GM12865 (cell line): ENCODE data around the gene CRACR2B.

Source experiments
- DNase-seq: peaks from one replicate; pipeline ENCODE4 v3.0.0; 2010; ENCODE audit warnings: low read depth
- H3K4me3 ChIP-seq: 2 replicates; pipeline ENCODE4 v1.5.1; 2011; ENCODE audit warnings: mild to moderate bottlenecking, low read depth, low read length, control low read depth
- TF ChIP-seq, protein P1 (sequence below): IDR thresholded peaks from 2 replicates; pipeline ENCODE4 v1.5.1; 2011; ENCODE audit warnings: low read length, control low read depth, low read depth, inconsistent platforms; ENCODE audit not compliant: insufficient read depth; ENCODE audit errors: missing control alignments

CRACR2B gene

DNA sequence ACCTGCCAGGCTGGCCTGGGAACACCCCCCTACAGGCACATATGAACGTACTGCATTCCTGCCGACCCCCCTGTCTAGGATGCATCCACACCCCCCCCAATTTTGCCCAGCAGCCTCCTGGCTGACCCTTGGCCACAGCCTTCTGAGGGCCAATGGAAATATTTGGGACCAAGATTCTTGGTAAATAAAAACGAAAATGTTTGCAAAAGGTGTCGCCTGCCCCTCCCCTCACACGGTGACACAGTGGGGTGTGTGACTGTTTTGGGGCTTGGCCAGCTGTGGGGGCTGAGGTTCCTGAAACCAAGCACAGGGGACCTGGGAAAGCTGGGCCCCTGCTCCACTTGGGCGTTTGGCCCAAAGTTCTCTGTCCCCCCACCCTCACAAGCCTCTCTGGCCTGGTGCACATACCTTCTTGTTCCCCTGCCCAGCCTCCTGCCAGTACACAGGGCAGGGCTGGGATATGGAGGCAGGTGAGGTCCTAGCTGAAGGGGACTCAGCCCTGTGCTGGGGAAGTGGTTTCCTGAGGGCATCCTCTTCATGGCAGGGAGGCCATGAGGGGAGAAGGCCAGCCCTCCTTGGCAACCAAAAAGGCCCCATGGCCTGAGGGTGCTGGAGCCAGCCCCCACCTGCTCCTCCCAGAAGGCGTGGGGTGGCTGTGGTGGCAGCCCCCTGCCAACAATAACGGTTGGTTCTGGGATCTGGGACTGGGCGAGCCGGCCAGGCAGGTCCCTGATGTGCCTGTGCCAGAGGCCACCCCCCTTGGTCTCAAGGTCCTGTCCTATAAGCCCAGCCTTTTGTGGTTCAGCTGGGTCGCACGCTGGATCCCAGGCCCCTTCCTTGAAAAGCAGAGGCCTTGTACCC lies 2.1 kb upstream of the CRACR2B start:
- TF ChIP-seq, protein P1, sequence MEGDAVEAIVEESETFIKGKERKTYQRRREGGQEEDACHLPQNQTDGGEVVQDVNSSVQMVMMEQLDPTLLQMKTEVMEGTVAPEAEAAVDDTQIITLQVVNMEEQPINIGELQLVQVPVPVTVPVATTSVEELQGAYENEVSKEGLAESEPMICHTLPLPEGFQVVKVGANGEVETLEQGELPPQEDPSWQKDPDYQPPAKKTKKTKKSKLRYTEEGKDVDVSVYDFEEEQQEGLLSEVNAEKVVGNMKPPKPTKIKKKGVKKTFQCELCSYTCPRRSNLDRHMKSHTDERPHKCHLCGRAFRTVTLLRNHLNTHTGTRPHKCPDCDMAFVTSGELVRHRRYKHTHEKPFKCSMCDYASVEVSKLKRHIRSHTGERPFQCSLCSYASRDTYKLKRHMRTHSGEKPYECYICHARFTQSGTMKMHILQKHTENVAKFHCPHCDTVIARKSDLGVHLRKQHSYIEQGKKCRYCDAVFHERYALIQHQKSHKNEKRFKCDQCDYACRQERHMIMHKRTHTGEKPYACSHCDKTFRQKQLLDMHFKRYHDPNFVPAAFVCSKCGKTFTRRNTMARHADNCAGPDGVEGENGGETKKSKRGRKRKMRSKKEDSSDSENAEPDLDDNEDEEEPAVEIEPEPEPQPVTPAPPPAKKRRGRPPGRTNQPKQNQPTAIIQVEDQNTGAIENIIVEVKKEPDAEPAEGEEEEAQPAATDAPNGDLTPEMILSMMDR: no peak
- no peak for DNase-seq
- H3K4me3 ChIP-seq: no peak overlapping the region

DNA sequence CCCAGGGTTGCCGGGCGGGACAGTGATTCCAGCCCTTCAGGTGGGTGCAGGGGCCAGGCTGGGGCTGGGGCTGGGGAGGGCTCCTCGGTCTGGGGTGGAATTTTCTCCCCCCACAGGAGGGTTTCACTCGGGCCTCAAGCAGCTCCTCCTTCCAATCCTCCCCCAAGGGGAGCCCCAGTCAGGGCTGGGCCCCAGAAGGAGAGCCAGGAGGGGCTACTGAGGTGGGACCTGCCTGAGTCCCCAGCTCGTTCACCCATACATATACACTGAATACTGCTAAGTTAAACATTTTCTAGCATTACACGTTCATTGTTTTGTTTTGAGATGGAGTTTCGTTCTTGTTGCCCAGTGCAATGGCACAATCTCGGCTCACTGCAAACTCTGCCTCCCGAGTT lies 1.5 kb upstream of the CRACR2B start:
- H3K4me3 ChIP-seq: peak overlapping the region; percentile 75; the same call in 1 of the 2 replicates
- TF ChIP-seq, protein P1: no peak
- no peak for DNase-seq

DNA sequence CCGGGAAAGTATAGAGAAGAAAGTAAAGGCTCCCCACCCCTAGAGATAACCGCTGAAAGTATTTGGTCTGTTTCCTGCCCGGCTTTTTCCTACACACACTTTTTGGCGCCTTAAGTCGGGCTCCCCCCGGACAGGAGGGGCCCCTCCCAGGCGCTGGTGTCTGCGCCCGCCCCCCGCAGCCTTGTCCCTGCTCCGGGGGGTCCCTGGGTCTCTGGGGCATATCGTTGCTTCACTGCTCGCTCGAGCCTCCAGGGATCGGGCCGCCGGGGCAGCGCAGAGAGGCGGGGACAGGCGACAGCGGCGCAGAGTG lies 928 bp upstream of the CRACR2B start:
- H3K4me3 ChIP-seq: peak overlapping the region; percentile 75

GRCh38 chr11:827146-827896 lies 398 bp upstream of the CRACR2B start:
- TF ChIP-seq, protein P1: no peak
- peak; percentile 86 for DNase-seq
- peak overlapping the region; percentile 75 for H3K4me3 ChIP-seq

More for the DNA sequence above, 928 bp upstream of the CRACR2B start:
- TF ChIP-seq, protein P1: no peak
- DNase-seq: peak; percentile 46

DNA sequence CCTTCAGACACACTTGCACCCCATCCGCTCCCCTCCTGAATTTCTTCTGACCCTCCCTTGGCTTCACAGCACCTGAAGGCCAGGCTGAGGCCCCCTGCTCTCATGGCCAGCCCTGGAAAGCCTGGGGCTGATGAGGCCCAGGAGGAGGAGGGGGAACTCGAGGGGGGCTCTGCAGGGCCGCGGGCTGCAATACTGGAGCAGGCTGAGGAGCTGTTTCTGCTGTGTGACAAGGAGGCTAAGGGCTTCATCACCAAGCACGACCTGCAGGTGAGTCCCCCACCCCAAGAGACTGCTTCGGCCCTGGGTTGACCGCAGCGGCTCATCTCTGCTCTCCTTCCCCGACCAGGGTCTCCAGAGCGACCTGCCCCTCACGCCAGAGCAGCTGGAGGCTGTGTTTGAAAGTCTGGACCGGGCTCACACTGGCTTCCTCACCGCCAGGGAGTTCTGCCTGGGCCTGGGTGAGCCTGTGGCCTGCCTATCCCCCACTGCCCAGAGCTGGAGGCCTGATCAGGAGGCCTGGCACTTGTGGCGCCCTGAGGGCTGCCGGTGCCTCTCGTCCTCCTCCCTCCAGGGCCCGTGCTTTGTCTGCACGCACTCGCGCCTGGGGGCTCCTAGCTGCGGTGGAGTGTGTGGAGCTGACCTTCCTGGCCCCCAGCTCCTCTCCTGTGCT lies 922 bp downstream of the CRACR2B start:
- TF ChIP-seq, protein P1: no peak
- no peak overlapping the region for H3K4me3 ChIP-seq
- no peak for DNase-seq

- peak overlapping the region; percentile 16; the same call in 1 of the 2 replicates for H3K4me3 ChIP-seq
- TF ChIP-seq, protein P1: no peak
- DNase-seq: no peak
Observed at GRCh38 chr11:829176-829846, 1.6 kb downstream of the CRACR2B start.
